Liver (tissue), 9 donors: ENCODE measurements around the gene CGN. TPM values are rescaled to one million over a fixed set of nuclear protein-coding genes. Genes with fewer than 3 reads are reported as not detected.

Source experiments
- DNase-seq: peaks from one replicate; pipeline ENCODE4 v3.0.0-alpha.2; 2017; ENCODE audit warnings: low spot score
- H3K27ac ChIP-seq, 2 donors: one replicate each; pipeline ENCODE4 v1.7.0; 2013; ENCODE audit warnings: inconsistent platforms in 2 of 2, low read length in 2 of 2, control low read depth in 1 of 2, low read depth in 1 of 2, mild to moderate bottlenecking in 1 of 2
- H3K27me3 ChIP-seq, 4 donors: one replicate each; pipeline versions ENCODE4 v1.6.1 to v1.7.0; 2013; ENCODE audit warnings: low read length in 3 of 4, inconsistent platforms in 1 of 4, mild to moderate bottlenecking in 1 of 4, moderate library complexity in 1 of 4; ENCODE audit not compliant: control insufficient read depth in 4 of 4, insufficient read depth in 4 of 4
- H3K36me3 ChIP-seq, 4 donors: one replicate each; pipeline versions ENCODE4 v1.6.1 to v1.7.0; 2013; ENCODE audit warnings: low read length in 3 of 4, mild to moderate bottlenecking in 3 of 4, low read depth in 1 of 4, moderate library complexity in 1 of 4; ENCODE audit not compliant: control insufficient read depth in 4 of 4, insufficient read depth in 3 of 4
- H3K4me1 ChIP-seq, 4 donors: one replicate each; pipeline versions ENCODE4 v1.6.1 to v1.7.0; 2013; ENCODE audit warnings: low read length in 3 of 4, mild to moderate bottlenecking in 3 of 4, moderate library complexity in 1 of 4; ENCODE audit not compliant: control insufficient read depth in 4 of 4, insufficient read depth in 4 of 4
- H3K4me3 ChIP-seq, 3 donors: one replicate each; pipeline versions ENCODE4 v1.6.1 to v1.7.0; 2013; ENCODE audit warnings: low read length in 3 of 3, control low read depth in 1 of 3, low read depth in 1 of 3, mild to moderate bottlenecking in 1 of 3
- H3K9ac ChIP-seq, 2 donors: one replicate each; pipeline ENCODE4 v1.7.0; 2013; ENCODE audit warnings: low read length in 2 of 2, mild to moderate bottlenecking in 2 of 2, moderate library complexity in 2 of 2, control low read depth in 1 of 2, low read depth in 1 of 2
- H3K9me3 ChIP-seq, 4 donors: one replicate each; pipeline versions ENCODE4 v1.6.1 to v1.7.0; 2013; ENCODE audit warnings: low read length in 3 of 4; ENCODE audit not compliant: control insufficient read depth in 4 of 4
- CTCF ChIP-seq: fragments of 150-350 bp; IDR thresholded peaks from 2 replicates; pipeline ENCODE4 v1.5.1; 2017; ENCODE audit warnings: improper control_type of control experiment, low read depth, low read length; ENCODE audit not compliant: missing input control
- EGR1 ChIP-seq, 2 donors: IDR thresholded peaks; 2 replicates each; pipeline ENCODE4 v1.6.1; 2016 to 2018; ENCODE audit warnings: antibody characterized with exemption in 2 of 2, low read depth in 2 of 2
- FOXA1 ChIP-seq: IDR thresholded peaks from 2 replicates; pipeline ENCODE4 v1.6.1; 2016; ENCODE audit warnings: antibody characterized with exemption
- FOXA2 ChIP-seq: IDR thresholded peaks from 2 replicates; pipeline ENCODE4 v1.6.1; 2016; ENCODE audit warnings: antibody characterized with exemption
- GABPA ChIP-seq, 2 donors: IDR thresholded peaks in 1 of 2; conservative IDR thresholded peaks in 1 of 2; 2 replicates each; pipeline ENCODE4 v1.6.1; 2016; ENCODE audit warnings: antibody characterized with exemption in 2 of 2, mild to moderate bottlenecking in 1 of 2, moderate library complexity in 1 of 2
- HNF4A ChIP-seq, 2 donors: conservative IDR thresholded peaks; 2 replicates each; pipeline ENCODE4 v1.6.1; 2016; ENCODE audit warnings: antibody characterized with exemption in 2 of 2, mild to moderate bottlenecking in 2 of 2
- HNF4G ChIP-seq: IDR thresholded peaks from 2 replicates; pipeline ENCODE4 v1.6.1; 2016; ENCODE audit warnings: antibody characterized with exemption
- JUND ChIP-seq, 2 donors: IDR thresholded peaks; 2 replicates each; pipeline ENCODE4 v1.6.1; 2016; ENCODE audit warnings: antibody characterized with exemption in 2 of 2
- NR2F2 ChIP-seq: IDR thresholded peaks from 2 replicates; pipeline ENCODE4 v1.6.1; 2016; ENCODE audit warnings: antibody characterized with exemption
- RAD21 ChIP-seq, 2 donors: IDR thresholded peaks; 2 replicates each; pipeline ENCODE4 v1.6.1; 2016; ENCODE audit warnings: antibody characterized with exemption in 2 of 2, mild to moderate bottlenecking in 2 of 2
- REST ChIP-seq: IDR thresholded peaks from 2 replicates; pipeline ENCODE4 v1.6.1; 2016; ENCODE audit warnings: antibody characterized with exemption, mild to moderate bottlenecking
- RXRA ChIP-seq, 2 donors: IDR thresholded peaks; 2 replicates each; pipeline ENCODE4 v1.6.1; 2017 to 2018; ENCODE audit warnings: antibody characterized with exemption in 2 of 2, mild to moderate bottlenecking in 1 of 2
- SP1 ChIP-seq: IDR thresholded peaks from 2 replicates; pipeline ENCODE4 v1.6.1; 2018; ENCODE audit warnings: antibody characterized with exemption, mild to moderate bottlenecking
- TAF1 ChIP-seq: conservative IDR thresholded peaks from 2 replicates; pipeline ENCODE4 v1.6.1; 2016; ENCODE audit warnings: antibody characterized with exemption, mild to moderate bottlenecking
- YY1 ChIP-seq: IDR thresholded peaks from 2 replicates; pipeline ENCODE4 v1.6.1; 2016; ENCODE audit warnings: antibody characterized with exemption, mild to moderate bottlenecking
- ZBTB33 ChIP-seq: IDR thresholded peaks from 2 replicates; pipeline ENCODE4 v1.6.1; 2016; ENCODE audit warnings: antibody characterized with exemption
- WGBS: extraction: QIAGEN DNeasy Blood & Tissue Kit; methylation state at CpG from one replicate; pipeline ENCODE4 v1.1.7; 2013; 5-methylcytosine and 5-hydroxymethylcytosine counted together
- polyA plus RNA-seq, 2 donors: library from polyadenylated mRNA; stranded (reverse) in 1 of 2; unstranded in 1 of 2; fragments of 200-250 nt in 1 of 2; fragments of >200 nt in 1 of 2; fragmentation: Nextera tagmentation in 1 of 2; extraction: Ambion mirVana in 1 of 2; gene quantifications; one replicate each; pipeline versions ENCODE4 v1.2.1 to v1.2.3, GENCODE V29; 2013 to 2015
- total RNA-seq, 2 donors: library from RNA; depleted of rRNA; stranded (reverse); fragments of >200 nt; gene quantifications; one replicate each; pipeline ENCODE4 v1.2.3, GENCODE V29; 2014
- TF ChIP-seq, protein P1 (sequence below): IDR thresholded peaks from 2 replicates; pipeline ENCODE4 v1.6.1; 2016; ENCODE audit warnings: antibody characterized with exemption
- TF ChIP-seq, protein P2 (sequence below): IDR thresholded peaks from 2 replicates; pipeline ENCODE4 v1.6.1; 2016; ENCODE audit warnings: antibody characterized with exemption
- donor health status: healthy.
- donor health status: healthy.
- donor health status: healthy.
- donor health status: healthy.
- donor health status: healthy.

The CGN gene
- total and polyA plus RNA-seq, 4 donors: 16.9 to 48.9 (median 19.4) TPM

DNA sequence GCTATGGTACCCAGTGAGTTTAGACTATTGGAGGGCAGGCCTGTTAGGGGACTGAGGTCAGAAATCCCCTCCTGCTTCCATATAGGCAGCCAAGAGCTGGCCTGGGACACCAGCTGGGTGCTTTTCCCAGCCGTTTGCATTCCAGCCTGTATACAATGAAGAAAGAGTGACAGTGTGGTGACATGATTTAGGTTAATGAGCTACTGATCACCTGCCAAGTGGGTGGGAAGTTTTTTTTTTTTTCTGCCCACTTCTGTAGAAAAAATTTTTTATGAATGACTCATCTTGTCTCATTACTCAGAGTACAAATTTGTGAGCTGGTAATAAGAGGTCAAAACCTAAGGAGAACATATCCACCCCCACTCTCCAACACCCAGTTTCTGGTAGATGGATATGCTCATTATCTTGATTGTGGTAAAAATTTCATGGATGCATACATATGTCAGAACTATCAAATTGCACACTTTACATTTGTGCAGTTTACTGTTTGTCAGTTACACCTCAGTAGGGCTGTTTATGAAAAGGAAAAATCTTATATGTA, 16.4 kb upstream of the CGN start:
- no peak overlapping the region for H3K27ac ChIP-seq
- no peak for DNase-seq
- H3K9ac ChIP-seq: no peak overlapping the region
- H3K4me1 ChIP-seq: no peaks in the 10 kb centered on the region
- no peaks in the 10 kb centered on the region for H3K36me3 ChIP-seq
- no peak for TF ChIP-seq ZBTB33
- no peak for TF ChIP-seq GABPA (IDR thresholded peaks at IDR 0.05 in 1 of 2, conservative IDR thresholded peaks at IDR 0.05 in 1 of 2)
- TF ChIP-seq RXRA (IDR thresholded peaks at IDR 0.05): no peak
- TF ChIP-seq RAD21 (IDR thresholded peaks at IDR 0.05): no peak
- TF ChIP-seq, protein P1, sequence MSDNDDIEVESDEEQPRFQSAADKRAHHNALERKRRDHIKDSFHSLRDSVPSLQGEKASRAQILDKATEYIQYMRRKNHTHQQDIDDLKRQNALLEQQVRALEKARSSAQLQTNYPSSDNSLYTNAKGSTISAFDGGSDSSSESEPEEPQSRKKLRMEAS: no peak
- no peaks in the 10 kb centered on the region for H3K9me3 ChIP-seq
- no peaks in the 10 kb centered on the region for H3K27me3 ChIP-seq
- WGBS: 0% methylated on average over 1 of the region's 1 CpG
- H3K4me3 ChIP-seq: no peak overlapping the region

GRCh38 chr1:151495316-151495715, 15.9 kb upstream of the CGN start:
- Histone ChIP-seq H3K27me3 (no peaks in the 10 kb centered on the region), H3K4me3 (no peak overlapping the region), H3K9ac (no peak overlapping the region), H3K36me3 (no peaks in the 10 kb centered on the region), H3K4me1 (no peaks in the 10 kb centered on the region), H3K27ac (no peak overlapping the region), H3K9me3 (no peaks in the 10 kb centered on the region)
- WGBS: 90% methylated on average over 1 of the region's 1 CpG
- TF ChIP-seq, protein P2, sequence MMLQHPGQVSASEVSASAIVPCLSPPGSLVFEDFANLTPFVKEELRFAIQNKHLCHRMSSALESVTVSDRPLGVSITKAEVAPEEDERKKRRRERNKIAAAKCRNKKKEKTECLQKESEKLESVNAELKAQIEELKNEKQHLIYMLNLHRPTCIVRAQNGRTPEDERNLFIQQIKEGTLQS: no peak
- TF ChIP-seq GABPA (IDR thresholded peaks at IDR 0.05 in 1 of 2, conservative IDR thresholded peaks at IDR 0.05 in 1 of 2): no peak
- TF ChIP-seq, protein P1: no peak
- TF ChIP-seq FOXA2: no peak
- TF ChIP-seq ZBTB33: no peak
- TF ChIP-seq HNF4A (conservative IDR thresholded peaks at IDR 0.05): no peak
- TF ChIP-seq EGR1 (IDR thresholded peaks at IDR 0.05; ENCODE audit: low read depth in 2 of 2): no peak
- no peak for TF ChIP-seq TAF1
- no peak for TF ChIP-seq FOXA1
- TF ChIP-seq CTCF: no peak
- TF ChIP-seq YY1: no peak
- TF ChIP-seq RXRA (IDR thresholded peaks at IDR 0.05): no peak
- no peak for TF ChIP-seq REST
- no peak for TF ChIP-seq JUND (IDR thresholded peaks at IDR 0.05)
- TF ChIP-seq RAD21 (IDR thresholded peaks at IDR 0.05): no peak
- no peak for TF ChIP-seq HNF4G
- TF ChIP-seq NR2F2: no peak
- TF ChIP-seq SP1: no peak
- no peak for DNase-seq
